HepG2 (cell line): ENCODE measurements around the gene CDK6. TPM values are rescaled to one million over a fixed set of nuclear protein-coding genes. Genes with fewer than 3 reads are reported as not detected.

Source experiments
- ATF7 ChIP-seq, 2 experiments: fragments of 450-650 bp in 1 of 2; sonication (generic) in 1 of 2; formaldehyde crosslinking in 1 of 2; IDR thresholded peaks; 2 replicates each; pipeline versions ENCODE4 v1.4.0 to v1.6.1; 2016 to 2020; ENCODE audit warnings: antibody characterized with exemption in 1 of 2, mild to moderate bottlenecking in 1 of 2, missing genetic modification reagents in 1 of 2
- CBX5 ChIP-seq: sonication (generic); formaldehyde crosslinking; IDR thresholded peaks from 2 replicates; pipeline ENCODE4 v1.4.0; 2020; ENCODE audit warnings: missing genetic modification reagents, borderline replicate concordance
- KLF6 ChIP-seq: IDR thresholded peaks from 2 replicates; pipeline ENCODE4 v1.8.0; 2016; ENCODE audit warnings: missing biosample characterization, missing genetic modification reagents
- MAZ ChIP-seq, 2 experiments: sonication (generic) in 1 of 2; formaldehyde crosslinking in 1 of 2; IDR thresholded peaks; 2 replicates each; pipeline versions ENCODE4 v1.5.0 to v1.6.1; 2012 to 2020; ENCODE audit warnings: low read depth in 2 of 2, mild to moderate bottlenecking in 2 of 2, borderline replicate concordance in 1 of 2, improper control_type of control experiment in 1 of 2, low read length in 1 of 2, missing genetic modification reagents in 1 of 2, moderate library complexity in 1 of 2
- MTF1 ChIP-seq: sonication (generic); formaldehyde crosslinking; IDR thresholded peaks from 2 replicates; pipeline ENCODE4 v1.5.0; 2020; ENCODE audit warnings: missing genetic modification reagents
- SP5 ChIP-seq: IDR thresholded peaks from 2 replicates; pipeline ENCODE4 v1.6.1; 2016; ENCODE audit warnings: low read depth, borderline replicate concordance
- TEAD2 ChIP-seq: sonication (generic); formaldehyde crosslinking; IDR thresholded peaks from 2 replicates; pipeline ENCODE4 v1.9.0; 2021; ENCODE audit warnings: missing genetic modification reagents
- ZNF430 ChIP-seq: sonication (generic); formaldehyde crosslinking; IDR thresholded peaks from 2 replicates; pipeline ENCODE4 v1.9.0; 2021; ENCODE audit warnings: mild to moderate bottlenecking, missing genetic modification reagents
- ZNF713 ChIP-seq: sonication (generic); formaldehyde crosslinking; IDR thresholded peaks from 2 replicates; pipeline ENCODE4 v1.4.0; 2020; ENCODE audit warnings: mild to moderate bottlenecking, missing genetic modification reagents
- ZNF749 ChIP-seq: sonication (generic); formaldehyde crosslinking; IDR thresholded peaks from 2 replicates; pipeline ENCODE4 v1.8.0; 2022; ENCODE audit warnings: mild to moderate bottlenecking, missing genetic modification reagents, moderate library complexity, borderline replicate concordance
- ZNF766 ChIP-seq: sonication (generic); formaldehyde crosslinking; IDR thresholded peaks from 2 replicates; pipeline ENCODE4 v1.5.0; 2020; ENCODE audit warnings: missing genetic modification reagents, borderline replicate concordance
- polyA plus RNA-seq, 8 experiments: library from polyadenylated mRNA; depleted of rRNA in 3 of 8; stranded (reverse) in 7 of 8; unstranded in 1 of 8; fragments of >200 nt; fragmentation: Illumina TruSeq in 4 of 8; extraction: Trizol in 4 of 8; gene quantifications; 2 replicates each; pipeline versions ENCODE4 v1.2.1 to v1.2.3, GENCODE V29; 2011 to 2016; ENCODE audit warnings: low read depth in 4 of 8, missing spikeins in 1 of 8, mixed read lengths in 1 of 8; ENCODE audit not compliant: insufficient read depth in 1 of 8
- total RNA-seq, 5 experiments: library from RNA; depleted of rRNA; stranded (reverse); fragments of >200 nt; fragmentation: Illumina TruSeq; extraction: Trizol; gene quantifications; 2 replicates each; pipeline ENCODE4 v1.2.3, GENCODE V29; 2016; ENCODE audit warnings: low read depth in 1 of 5
- TF ChIP-seq, protein P1 (sequence below): sonication (generic); formaldehyde crosslinking; IDR thresholded peaks from 2 replicates; pipeline ENCODE4 v1.9.0; 2021; ENCODE audit warnings: mild to moderate bottlenecking, missing genetic modification reagents
- TF ChIP-seq, protein P2 (sequence below): IDR thresholded peaks from 2 replicates; pipeline ENCODE4 v1.6.1; 2016; ENCODE audit warnings: mild to moderate bottlenecking
- TF ChIP-seq, protein P3 (sequence below): IDR thresholded peaks from 2 replicates; pipeline ENCODE4 v1.6.1; 2018; ENCODE audit warnings: missing genetic modification reagents, mild to moderate bottlenecking, missing compliant biosample characterization
- TF ChIP-seq, protein P4 (sequence below): sonication (generic); formaldehyde crosslinking; IDR thresholded peaks from 2 replicates; pipeline ENCODE4 v1.5.1; 2020; ENCODE audit warnings: missing genetic modification reagents, mild to moderate bottlenecking, borderline replicate concordance
- TF ChIP-seq, protein P5 (sequence below): sonication (generic); formaldehyde crosslinking; IDR thresholded peaks from 2 replicates; pipeline ENCODE4 v1.5.0; 2020; ENCODE audit warnings: missing genetic modification reagents

Gene CDK6
- total and polyA plus RNA-seq, 2 of the 13 experiments (the other 11 are each of a cell fraction or from before 2014, with no cell fraction given) = 34.6 to 90.8 TPM

DNA sequence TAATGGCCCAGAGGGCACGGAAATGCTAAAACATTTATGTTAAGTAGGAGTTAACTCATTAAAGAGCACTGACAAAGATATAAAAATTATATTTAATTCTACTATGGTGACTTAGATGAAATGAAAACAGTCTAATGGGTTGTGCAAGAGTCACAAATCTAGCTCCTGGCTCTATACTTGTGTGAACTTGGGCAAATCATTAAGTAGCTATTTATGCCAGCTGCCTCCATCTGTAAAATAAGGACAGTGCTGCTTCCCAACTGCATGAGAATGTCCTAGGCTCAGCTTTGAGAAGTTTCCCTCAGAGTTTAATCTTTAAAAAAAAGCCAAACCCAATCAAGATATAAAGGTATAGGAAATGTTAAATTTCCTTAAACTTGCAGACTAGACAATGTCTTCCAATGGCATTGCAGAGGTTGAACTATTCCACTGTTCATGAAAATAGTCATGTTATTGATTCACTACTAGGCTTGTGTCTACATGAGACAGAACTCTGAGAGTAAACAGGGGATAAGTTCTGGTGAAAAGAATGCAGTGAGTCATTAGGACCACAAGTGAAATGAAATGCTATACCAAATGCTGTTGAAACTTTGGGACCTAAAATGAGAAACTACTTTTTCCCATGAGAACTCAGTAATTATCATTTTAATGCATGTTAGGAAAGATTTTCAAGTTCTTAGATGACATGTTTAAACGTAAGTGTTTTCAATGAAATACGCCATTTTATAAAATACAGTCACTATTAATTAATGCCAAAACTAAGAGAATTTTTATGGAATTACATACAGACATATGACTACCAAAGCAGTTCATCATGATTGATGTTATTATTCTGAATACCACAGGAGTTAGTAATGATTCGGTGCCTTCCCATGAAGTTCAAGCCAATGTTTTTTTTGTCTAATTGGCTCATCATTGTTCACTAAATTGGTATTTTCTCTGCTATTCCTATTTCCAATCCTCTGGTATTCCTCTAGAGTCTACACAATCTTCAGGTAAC is 84.2 kb downstream of the CDK6 start (continued):
- TF ChIP-seq, protein P1, sequence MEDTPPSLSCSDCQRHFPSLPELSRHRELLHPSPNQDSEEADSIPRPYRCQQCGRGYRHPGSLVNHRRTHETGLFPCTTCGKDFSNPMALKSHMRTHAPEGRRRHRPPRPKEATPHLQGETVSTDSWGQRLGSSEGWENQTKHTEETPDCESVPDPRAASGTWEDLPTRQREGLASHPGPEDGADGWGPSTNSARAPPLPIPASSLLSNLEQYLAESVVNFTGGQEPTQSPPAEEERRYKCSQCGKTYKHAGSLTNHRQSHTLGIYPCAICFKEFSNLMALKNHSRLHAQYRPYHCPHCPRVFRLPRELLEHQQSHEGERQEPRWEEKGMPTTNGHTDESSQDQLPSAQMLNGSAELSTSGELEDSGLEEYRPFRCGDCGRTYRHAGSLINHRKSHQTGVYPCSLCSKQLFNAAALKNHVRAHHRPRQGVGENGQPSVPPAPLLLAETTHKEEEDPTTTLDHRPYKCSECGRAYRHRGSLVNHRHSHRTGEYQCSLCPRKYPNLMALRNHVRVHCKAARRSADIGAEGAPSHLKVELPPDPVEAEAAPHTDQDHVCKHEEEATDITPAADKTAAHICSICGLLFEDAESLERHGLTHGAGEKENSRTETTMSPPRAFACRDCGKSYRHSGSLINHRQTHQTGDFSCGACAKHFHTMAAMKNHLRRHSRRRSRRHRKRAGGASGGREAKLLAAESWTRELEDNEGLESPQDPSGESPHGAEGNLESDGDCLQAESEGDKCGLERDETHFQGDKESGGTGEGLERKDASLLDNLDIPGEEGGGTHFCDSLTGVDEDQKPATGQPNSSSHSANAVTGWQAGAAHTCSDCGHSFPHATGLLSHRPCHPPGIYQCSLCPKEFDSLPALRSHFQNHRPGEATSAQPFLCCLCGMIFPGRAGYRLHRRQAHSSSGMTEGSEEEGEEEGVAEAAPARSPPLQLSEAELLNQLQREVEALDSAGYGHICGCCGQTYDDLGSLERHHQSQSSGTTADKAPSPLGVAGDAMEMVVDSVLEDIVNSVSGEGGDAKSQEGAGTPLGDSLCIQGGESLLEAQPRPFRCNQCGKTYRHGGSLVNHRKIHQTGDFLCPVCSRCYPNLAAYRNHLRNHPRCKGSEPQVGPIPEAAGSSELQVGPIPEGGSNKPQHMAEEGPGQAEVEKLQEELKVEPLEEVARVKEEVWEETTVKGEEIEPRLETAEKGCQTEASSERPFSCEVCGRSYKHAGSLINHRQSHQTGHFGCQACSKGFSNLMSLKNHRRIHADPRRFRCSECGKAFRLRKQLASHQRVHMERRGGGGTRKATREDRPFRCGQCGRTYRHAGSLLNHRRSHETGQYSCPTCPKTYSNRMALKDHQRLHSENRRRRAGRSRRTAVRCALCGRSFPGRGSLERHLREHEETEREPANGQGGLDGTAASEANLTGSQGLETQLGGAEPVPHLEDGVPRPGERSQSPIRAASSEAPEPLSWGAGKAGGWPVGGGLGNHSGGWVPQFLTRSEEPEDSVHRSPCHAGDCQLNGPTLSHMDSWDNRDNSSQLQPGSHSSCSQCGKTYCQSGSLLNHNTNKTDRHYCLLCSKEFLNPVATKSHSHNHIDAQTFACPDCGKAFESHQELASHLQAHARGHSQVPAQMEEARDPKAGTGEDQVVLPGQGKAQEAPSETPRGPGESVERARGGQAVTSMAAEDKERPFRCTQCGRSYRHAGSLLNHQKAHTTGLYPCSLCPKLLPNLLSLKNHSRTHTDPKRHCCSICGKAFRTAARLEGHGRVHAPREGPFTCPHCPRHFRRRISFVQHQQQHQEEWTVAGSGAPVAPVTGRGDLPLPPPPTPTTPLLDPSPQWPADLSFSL (CRISPR knock-in tag) = no peak
- no peak for TF ChIP-seq MAZ (IDR thresholded peaks at IDR 0.05; ENCODE audit: borderline replicate concordance, low read depth, low read length)
- TF ChIP-seq MAZ (CRISPR knock-in tag; IDR thresholded peaks at IDR 0.05; ENCODE audit: low read depth) = no peak
- TF ChIP-seq ZNF766 (CRISPR knock-in tag) = no peak
- TF ChIP-seq SP5 (CRISPR knock-in tag) = no peak
- no peak for TF ChIP-seq KLF6 (CRISPR knock-in tag)
- no peak for TF ChIP-seq CBX5
- TF ChIP-seq, protein P2, sequence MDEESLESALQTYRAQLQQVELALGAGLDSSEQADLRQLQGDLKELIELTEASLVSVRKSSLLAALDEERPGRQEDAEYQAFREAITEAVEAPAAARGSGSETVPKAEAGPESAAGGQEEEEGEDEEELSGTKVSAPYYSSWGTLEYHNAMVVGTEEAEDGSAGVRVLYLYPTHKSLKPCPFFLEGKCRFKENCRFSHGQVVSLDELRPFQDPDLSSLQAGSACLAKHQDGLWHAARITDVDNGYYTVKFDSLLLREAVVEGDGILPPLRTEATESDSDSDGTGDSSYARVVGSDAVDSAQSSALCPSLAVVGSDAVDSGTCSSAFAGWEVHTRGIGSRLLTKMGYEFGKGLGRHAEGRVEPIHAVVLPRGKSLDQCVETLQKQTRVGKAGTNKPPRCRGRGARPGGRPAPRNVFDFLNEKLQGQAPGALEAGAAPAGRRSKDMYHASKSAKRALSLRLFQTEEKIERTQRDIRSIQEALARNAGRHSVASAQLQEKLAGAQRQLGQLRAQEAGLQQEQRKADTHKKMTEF = peak; percentile 88
- no peak for TF ChIP-seq ZNF430 (CRISPR knock-in tag)
- no peak for TF ChIP-seq ZNF713
- no peak for TF ChIP-seq TEAD2 (CRISPR knock-in tag)
- TF ChIP-seq ZNF749 (CRISPR knock-in tag) = no peak
- TF ChIP-seq, protein P3, sequence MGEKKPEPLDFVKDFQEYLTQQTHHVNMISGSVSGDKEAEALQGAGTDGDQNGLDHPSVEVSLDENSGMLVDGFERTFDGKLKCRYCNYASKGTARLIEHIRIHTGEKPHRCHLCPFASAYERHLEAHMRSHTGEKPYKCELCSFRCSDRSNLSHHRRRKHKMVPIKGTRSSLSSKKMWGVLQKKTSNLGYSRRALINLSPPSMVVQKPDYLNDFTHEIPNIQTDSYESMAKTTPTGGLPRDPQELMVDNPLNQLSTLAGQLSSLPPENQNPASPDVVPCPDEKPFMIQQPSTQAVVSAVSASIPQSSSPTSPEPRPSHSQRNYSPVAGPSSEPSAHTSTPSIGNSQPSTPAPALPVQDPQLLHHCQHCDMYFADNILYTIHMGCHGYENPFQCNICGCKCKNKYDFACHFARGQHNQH = peak; percentile 28; the same call in 1 of the 2 replicates
- TF ChIP-seq, protein P4, sequence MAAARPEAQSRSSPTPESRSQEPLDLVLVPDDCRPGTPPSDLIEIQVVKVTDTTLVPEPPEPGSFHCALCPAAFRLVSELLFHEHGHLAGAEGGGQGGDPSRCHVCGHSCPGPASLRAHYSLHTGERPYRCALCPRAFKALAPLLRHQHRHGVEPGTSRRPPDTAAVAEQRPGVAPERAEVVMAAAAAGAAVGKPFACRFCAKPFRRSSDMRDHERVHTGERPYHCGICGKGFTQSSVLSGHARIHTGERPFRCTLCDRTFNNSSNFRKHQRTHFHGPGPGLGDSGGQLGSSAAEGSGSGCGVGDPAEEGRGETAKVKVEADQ = no peak
- TF ChIP-seq, protein P5, sequence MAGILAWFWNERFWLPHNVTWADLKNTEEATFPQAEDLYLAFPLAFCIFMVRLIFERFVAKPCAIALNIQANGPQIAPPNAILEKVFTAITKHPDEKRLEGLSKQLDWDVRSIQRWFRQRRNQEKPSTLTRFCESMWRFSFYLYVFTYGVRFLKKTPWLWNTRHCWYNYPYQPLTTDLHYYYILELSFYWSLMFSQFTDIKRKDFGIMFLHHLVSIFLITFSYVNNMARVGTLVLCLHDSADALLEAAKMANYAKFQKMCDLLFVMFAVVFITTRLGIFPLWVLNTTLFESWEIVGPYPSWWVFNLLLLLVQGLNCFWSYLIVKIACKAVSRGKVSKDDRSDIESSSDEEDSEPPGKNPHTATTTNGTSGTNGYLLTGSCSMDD (CRISPR knock-in tag) = no peak
- TF ChIP-seq MTF1 (CRISPR knock-in tag) = no peak
- TF ChIP-seq ATF7 (IDR thresholded peaks at IDR 0.05) = no peak
- TF ChIP-seq ATF7 (CRISPR knock-in tag; IDR thresholded peaks at IDR 0.05) = no peak
